Liver (tissue), 9 donors: ENCODE results near the gene RRP12. TPM values are rescaled to one million over a fixed set of nuclear protein-coding genes. Genes with fewer than 3 reads are reported as not detected.

Experiments used
- DNase-seq: peaks from one replicate; pipeline ENCODE4 v3.0.0-alpha.2; 2017; ENCODE audit warnings: low spot score
- H3K27ac ChIP-seq, 2 donors: one replicate each; pipeline ENCODE4 v1.7.0; 2013; ENCODE audit warnings: inconsistent platforms in 2 of 2, low read length in 2 of 2, control low read depth in 1 of 2, low read depth in 1 of 2, mild to moderate bottlenecking in 1 of 2
- H3K27me3 ChIP-seq, 4 donors: one replicate each; pipeline versions ENCODE4 v1.6.1 to v1.7.0; 2013; ENCODE audit warnings: low read length in 3 of 4, inconsistent platforms in 1 of 4, mild to moderate bottlenecking in 1 of 4, moderate library complexity in 1 of 4; ENCODE audit not compliant: control insufficient read depth in 4 of 4, insufficient read depth in 4 of 4
- H3K36me3 ChIP-seq, 4 donors: one replicate each; pipeline versions ENCODE4 v1.6.1 to v1.7.0; 2013; ENCODE audit warnings: low read length in 3 of 4, mild to moderate bottlenecking in 3 of 4, low read depth in 1 of 4, moderate library complexity in 1 of 4; ENCODE audit not compliant: control insufficient read depth in 4 of 4, insufficient read depth in 3 of 4
- H3K4me1 ChIP-seq, 4 donors: one replicate each; pipeline versions ENCODE4 v1.6.1 to v1.7.0; 2013; ENCODE audit warnings: low read length in 3 of 4, mild to moderate bottlenecking in 3 of 4, moderate library complexity in 1 of 4; ENCODE audit not compliant: control insufficient read depth in 4 of 4, insufficient read depth in 4 of 4
- H3K4me3 ChIP-seq, 3 donors: one replicate each; pipeline versions ENCODE4 v1.6.1 to v1.7.0; 2013; ENCODE audit warnings: low read length in 3 of 3, control low read depth in 1 of 3, low read depth in 1 of 3, mild to moderate bottlenecking in 1 of 3
- H3K9ac ChIP-seq, 2 donors: one replicate each; pipeline ENCODE4 v1.7.0; 2013; ENCODE audit warnings: low read length in 2 of 2, mild to moderate bottlenecking in 2 of 2, moderate library complexity in 2 of 2, control low read depth in 1 of 2, low read depth in 1 of 2
- H3K9me3 ChIP-seq, 4 donors: one replicate each; pipeline versions ENCODE4 v1.6.1 to v1.7.0; 2013; ENCODE audit warnings: low read length in 3 of 4; ENCODE audit not compliant: control insufficient read depth in 4 of 4
- EGR1 ChIP-seq, 2 donors: IDR thresholded peaks; 2 replicates each; pipeline ENCODE4 v1.6.1; 2016 to 2018; ENCODE audit warnings: antibody characterized with exemption in 2 of 2, low read depth in 2 of 2
- FOXA1 ChIP-seq: IDR thresholded peaks from 2 replicates; pipeline ENCODE4 v1.6.1; 2016; ENCODE audit warnings: antibody characterized with exemption
- FOXA2 ChIP-seq: IDR thresholded peaks from 2 replicates; pipeline ENCODE4 v1.6.1; 2016; ENCODE audit warnings: antibody characterized with exemption
- GABPA ChIP-seq, 2 donors: IDR thresholded peaks in 1 of 2; conservative IDR thresholded peaks in 1 of 2; 2 replicates each; pipeline ENCODE4 v1.6.1; 2016; ENCODE audit warnings: antibody characterized with exemption in 2 of 2, mild to moderate bottlenecking in 1 of 2, moderate library complexity in 1 of 2
- HNF4A ChIP-seq, 2 donors: conservative IDR thresholded peaks; 2 replicates each; pipeline ENCODE4 v1.6.1; 2016; ENCODE audit warnings: antibody characterized with exemption in 2 of 2, mild to moderate bottlenecking in 2 of 2
- HNF4G ChIP-seq: IDR thresholded peaks from 2 replicates; pipeline ENCODE4 v1.6.1; 2016; ENCODE audit warnings: antibody characterized with exemption
- JUND ChIP-seq, 2 donors: IDR thresholded peaks; 2 replicates each; pipeline ENCODE4 v1.6.1; 2016; ENCODE audit warnings: antibody characterized with exemption in 2 of 2
- NR2F2 ChIP-seq: IDR thresholded peaks from 2 replicates; pipeline ENCODE4 v1.6.1; 2016; ENCODE audit warnings: antibody characterized with exemption
- RAD21 ChIP-seq, 2 donors: IDR thresholded peaks; 2 replicates each; pipeline ENCODE4 v1.6.1; 2016; ENCODE audit warnings: antibody characterized with exemption in 2 of 2, mild to moderate bottlenecking in 2 of 2
- RXRA ChIP-seq, 2 donors: IDR thresholded peaks; 2 replicates each; pipeline ENCODE4 v1.6.1; 2017 to 2018; ENCODE audit warnings: antibody characterized with exemption in 2 of 2, mild to moderate bottlenecking in 1 of 2
- SP1 ChIP-seq: IDR thresholded peaks from 2 replicates; pipeline ENCODE4 v1.6.1; 2018; ENCODE audit warnings: antibody characterized with exemption, mild to moderate bottlenecking
- TAF1 ChIP-seq: conservative IDR thresholded peaks from 2 replicates; pipeline ENCODE4 v1.6.1; 2016; ENCODE audit warnings: antibody characterized with exemption, mild to moderate bottlenecking
- YY1 ChIP-seq: IDR thresholded peaks from 2 replicates; pipeline ENCODE4 v1.6.1; 2016; ENCODE audit warnings: antibody characterized with exemption, mild to moderate bottlenecking
- WGBS: extraction: QIAGEN DNeasy Blood & Tissue Kit; methylation state at CpG from one replicate; pipeline ENCODE4 v1.1.7; 2013; 5-methylcytosine and 5-hydroxymethylcytosine counted together
- polyA plus RNA-seq, 2 donors: library from polyadenylated mRNA; stranded (reverse) in 1 of 2; unstranded in 1 of 2; fragments of 200-250 nt in 1 of 2; fragments of >200 nt in 1 of 2; fragmentation: Nextera tagmentation in 1 of 2; extraction: Ambion mirVana in 1 of 2; gene quantifications; one replicate each; pipeline versions ENCODE4 v1.2.1 to v1.2.3, GENCODE V29; 2013 to 2015
- total RNA-seq, 2 donors: library from RNA; depleted of rRNA; stranded (reverse); fragments of >200 nt; gene quantifications; one replicate each; pipeline ENCODE4 v1.2.3, GENCODE V29; 2014
- TF ChIP-seq, protein P1 (sequence below): IDR thresholded peaks from 2 replicates; pipeline ENCODE4 v1.6.1; 2016; ENCODE audit warnings: antibody characterized with exemption
- TF ChIP-seq, protein P2 (sequence below): IDR thresholded peaks from 2 replicates; pipeline ENCODE4 v1.6.1; 2016; ENCODE audit warnings: antibody characterized with exemption
- TF ChIP-seq, protein P3 (sequence below): IDR thresholded peaks from 2 replicates; pipeline ENCODE4 v1.6.1; 2016; ENCODE audit warnings: antibody characterized with exemption, mild to moderate bottlenecking
- TF ChIP-seq, protein P4 (sequence below): IDR thresholded peaks from 2 replicates; pipeline ENCODE4 v1.6.1; 2016; ENCODE audit warnings: antibody characterized with exemption
- TF ChIP-seq, protein P5 (sequence below): fragments of 150-350 bp; IDR thresholded peaks from 2 replicates; pipeline ENCODE4 v1.5.1; 2017; ENCODE audit warnings: improper control_type of control experiment, low read depth, low read length; ENCODE audit not compliant: missing input control
- donor health status: healthy.
- donor health status: healthy.
- donor health status: healthy.
- donor health status: healthy.
- donor health status: healthy.

Gene RRP12
- total and polyA plus RNA-seq, 4 donors = 5.7 to 9.6 (median 6.9) TPM

DNA sequence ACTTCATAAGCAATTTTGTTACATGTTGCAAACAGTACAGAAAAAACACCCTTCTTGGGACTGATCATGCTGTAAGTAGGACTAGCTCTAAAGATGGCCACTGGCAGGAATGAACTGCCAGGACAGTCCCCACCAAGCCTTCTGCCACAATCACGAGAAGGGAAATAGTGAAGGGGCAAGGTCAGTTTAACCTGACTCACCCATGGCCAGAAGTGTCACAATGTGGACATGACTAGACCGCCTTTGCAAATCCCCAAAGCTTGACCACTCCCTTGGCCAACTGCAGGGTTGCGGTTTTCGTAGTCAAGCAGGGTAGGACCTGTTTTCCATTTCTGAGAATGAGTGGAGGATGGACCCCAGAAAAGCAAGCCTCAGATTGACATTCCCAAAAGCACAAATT is 47.2 kb downstream of the RRP12 start:
- H3K36me3 ChIP-seq = peaks cover 0 to 11% (median 4%) of the 10 kb centered on the region in 4 donors
- no peak overlapping the region for H3K4me3 ChIP-seq
- 87% methylated on average over 4 of the region's 4 CpGs for WGBS
- H3K27ac ChIP-seq = no peak overlapping the region
- H3K27me3 ChIP-seq = no peaks in the 10 kb centered on the region
- no peaks in the 10 kb centered on the region for H3K9me3 ChIP-seq
- no peak for DNase-seq
- TF ChIP-seq, protein P1, sequence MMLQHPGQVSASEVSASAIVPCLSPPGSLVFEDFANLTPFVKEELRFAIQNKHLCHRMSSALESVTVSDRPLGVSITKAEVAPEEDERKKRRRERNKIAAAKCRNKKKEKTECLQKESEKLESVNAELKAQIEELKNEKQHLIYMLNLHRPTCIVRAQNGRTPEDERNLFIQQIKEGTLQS = no peak
- TF ChIP-seq SP1 = no peak
- TF ChIP-seq, protein P2, sequence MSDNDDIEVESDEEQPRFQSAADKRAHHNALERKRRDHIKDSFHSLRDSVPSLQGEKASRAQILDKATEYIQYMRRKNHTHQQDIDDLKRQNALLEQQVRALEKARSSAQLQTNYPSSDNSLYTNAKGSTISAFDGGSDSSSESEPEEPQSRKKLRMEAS = no peak
- TF ChIP-seq, protein P3, sequence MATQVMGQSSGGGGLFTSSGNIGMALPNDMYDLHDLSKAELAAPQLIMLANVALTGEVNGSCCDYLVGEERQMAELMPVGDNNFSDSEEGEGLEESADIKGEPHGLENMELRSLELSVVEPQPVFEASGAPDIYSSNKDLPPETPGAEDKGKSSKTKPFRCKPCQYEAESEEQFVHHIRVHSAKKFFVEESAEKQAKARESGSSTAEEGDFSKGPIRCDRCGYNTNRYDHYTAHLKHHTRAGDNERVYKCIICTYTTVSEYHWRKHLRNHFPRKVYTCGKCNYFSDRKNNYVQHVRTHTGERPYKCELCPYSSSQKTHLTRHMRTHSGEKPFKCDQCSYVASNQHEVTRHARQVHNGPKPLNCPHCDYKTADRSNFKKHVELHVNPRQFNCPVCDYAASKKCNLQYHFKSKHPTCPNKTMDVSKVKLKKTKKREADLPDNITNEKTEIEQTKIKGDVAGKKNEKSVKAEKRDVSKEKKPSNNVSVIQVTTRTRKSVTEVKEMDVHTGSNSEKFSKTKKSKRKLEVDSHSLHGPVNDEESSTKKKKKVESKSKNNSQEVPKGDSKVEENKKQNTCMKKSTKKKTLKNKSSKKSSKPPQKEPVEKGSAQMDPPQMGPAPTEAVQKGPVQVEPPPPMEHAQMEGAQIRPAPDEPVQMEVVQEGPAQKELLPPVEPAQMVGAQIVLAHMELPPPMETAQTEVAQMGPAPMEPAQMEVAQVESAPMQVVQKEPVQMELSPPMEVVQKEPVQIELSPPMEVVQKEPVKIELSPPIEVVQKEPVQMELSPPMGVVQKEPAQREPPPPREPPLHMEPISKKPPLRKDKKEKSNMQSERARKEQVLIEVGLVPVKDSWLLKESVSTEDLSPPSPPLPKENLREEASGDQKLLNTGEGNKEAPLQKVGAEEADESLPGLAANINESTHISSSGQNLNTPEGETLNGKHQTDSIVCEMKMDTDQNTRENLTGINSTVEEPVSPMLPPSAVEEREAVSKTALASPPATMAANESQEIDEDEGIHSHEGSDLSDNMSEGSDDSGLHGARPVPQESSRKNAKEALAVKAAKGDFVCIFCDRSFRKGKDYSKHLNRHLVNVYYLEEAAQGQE = no peak
- no peak for TF ChIP-seq RAD21 (IDR thresholded peaks at IDR 0.05)
- TF ChIP-seq, protein P4, sequence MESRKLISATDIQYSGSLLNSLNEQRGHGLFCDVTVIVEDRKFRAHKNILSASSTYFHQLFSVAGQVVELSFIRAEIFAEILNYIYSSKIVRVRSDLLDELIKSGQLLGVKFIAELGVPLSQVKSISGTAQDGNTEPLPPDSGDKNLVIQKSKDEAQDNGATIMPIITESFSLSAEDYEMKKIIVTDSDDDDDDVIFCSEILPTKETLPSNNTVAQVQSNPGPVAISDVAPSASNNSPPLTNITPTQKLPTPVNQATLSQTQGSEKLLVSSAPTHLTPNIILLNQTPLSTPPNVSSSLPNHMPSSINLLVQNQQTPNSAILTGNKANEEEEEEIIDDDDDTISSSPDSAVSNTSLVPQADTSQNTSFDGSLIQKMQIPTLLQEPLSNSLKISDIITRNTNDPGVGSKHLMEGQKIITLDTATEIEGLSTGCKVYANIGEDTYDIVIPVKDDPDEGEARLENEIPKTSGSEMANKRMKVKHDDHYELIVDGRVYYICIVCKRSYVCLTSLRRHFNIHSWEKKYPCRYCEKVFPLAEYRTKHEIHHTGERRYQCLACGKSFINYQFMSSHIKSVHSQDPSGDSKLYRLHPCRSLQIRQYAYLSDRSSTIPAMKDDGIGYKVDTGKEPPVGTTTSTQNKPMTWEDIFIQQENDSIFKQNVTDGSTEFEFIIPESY = no peak
- TF ChIP-seq TAF1 = no peak
- no peak for TF ChIP-seq JUND (IDR thresholded peaks at IDR 0.05)
- TF ChIP-seq RXRA (IDR thresholded peaks at IDR 0.05) = no peak
- no peak for TF ChIP-seq EGR1 (IDR thresholded peaks at IDR 0.05; ENCODE audit: low read depth in 2 of 2)
- TF ChIP-seq, protein P5, sequence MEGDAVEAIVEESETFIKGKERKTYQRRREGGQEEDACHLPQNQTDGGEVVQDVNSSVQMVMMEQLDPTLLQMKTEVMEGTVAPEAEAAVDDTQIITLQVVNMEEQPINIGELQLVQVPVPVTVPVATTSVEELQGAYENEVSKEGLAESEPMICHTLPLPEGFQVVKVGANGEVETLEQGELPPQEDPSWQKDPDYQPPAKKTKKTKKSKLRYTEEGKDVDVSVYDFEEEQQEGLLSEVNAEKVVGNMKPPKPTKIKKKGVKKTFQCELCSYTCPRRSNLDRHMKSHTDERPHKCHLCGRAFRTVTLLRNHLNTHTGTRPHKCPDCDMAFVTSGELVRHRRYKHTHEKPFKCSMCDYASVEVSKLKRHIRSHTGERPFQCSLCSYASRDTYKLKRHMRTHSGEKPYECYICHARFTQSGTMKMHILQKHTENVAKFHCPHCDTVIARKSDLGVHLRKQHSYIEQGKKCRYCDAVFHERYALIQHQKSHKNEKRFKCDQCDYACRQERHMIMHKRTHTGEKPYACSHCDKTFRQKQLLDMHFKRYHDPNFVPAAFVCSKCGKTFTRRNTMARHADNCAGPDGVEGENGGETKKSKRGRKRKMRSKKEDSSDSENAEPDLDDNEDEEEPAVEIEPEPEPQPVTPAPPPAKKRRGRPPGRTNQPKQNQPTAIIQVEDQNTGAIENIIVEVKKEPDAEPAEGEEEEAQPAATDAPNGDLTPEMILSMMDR = no peak
- TF ChIP-seq NR2F2 = no peak
- TF ChIP-seq YY1 = no peak
- no peak for TF ChIP-seq FOXA2
- TF ChIP-seq HNF4G = no peak
- TF ChIP-seq GABPA (IDR thresholded peaks at IDR 0.05 in 1 of 2, conservative IDR thresholded peaks at IDR 0.05 in 1 of 2) = no peak
- TF ChIP-seq HNF4A (conservative IDR thresholded peaks at IDR 0.05) = no peak
- no peak for TF ChIP-seq FOXA1
- H3K9ac ChIP-seq = no peak overlapping the region
- H3K4me1 ChIP-seq = peaks cover 0 to 3% (median 0%) of the 10 kb centered on the region in 4 donors
